Trophoblast cell (in vitro differentiated cells and primary cell): ENCODE measurements around the gene DEFB129.
"Not testable (repeated sequence)": the region's sequence is repeated elsewhere in the genome, so short reads cannot be mapped to it uniquely, and the experiment has no call there.

ENCODE experiments used
- DNase-seq, 2 donors: peaks; one replicate each; pipeline ENCODE4 v3.0.0-alpha.2; 2016
- H2AFZ ChIP-seq: 2 replicates; pipeline ENCODE4 v1.6.1; 2013; ENCODE audit warnings: low read length, moderate library complexity, mild to moderate bottlenecking; ENCODE audit not compliant: insufficient read depth, poor library complexity
- H2AK5ac ChIP-seq: 2 replicates; pipeline ENCODE4 v1.6.1; 2013; ENCODE audit warnings: mild to moderate bottlenecking, low read length
- H2BK120ac ChIP-seq: 2 replicates; pipeline ENCODE4 v1.6.1; 2013; ENCODE audit warnings: low read length, mild to moderate bottlenecking, moderate library complexity; ENCODE audit not compliant: insufficient read depth, poor library complexity
- H2BK12ac ChIP-seq: 2 replicates; pipeline ENCODE4 v1.6.1; 2013; ENCODE audit warnings: mild to moderate bottlenecking, low read length, moderate library complexity
- H2BK5ac ChIP-seq: 2 replicates; pipeline ENCODE4 v1.6.1; 2013; ENCODE audit warnings: low read length, low read depth, moderate library complexity, mild to moderate bottlenecking; ENCODE audit not compliant: poor library complexity
- H3K14ac ChIP-seq: 2 replicates; pipeline ENCODE4 v1.6.1; 2013; ENCODE audit warnings: mild to moderate bottlenecking, low read length
- H3K18ac ChIP-seq: 2 replicates; pipeline ENCODE4 v1.6.1; 2013; ENCODE audit warnings: mild to moderate bottlenecking, low read length
- H3K23ac ChIP-seq: 2 replicates; pipeline ENCODE4 v1.6.1; 2013; ENCODE audit warnings: low read length
- H3K27ac ChIP-seq: 2 replicates; pipeline ENCODE4 v1.5.1; 2013; ENCODE audit warnings: low read depth, mild to moderate bottlenecking, inconsistent platforms, low read length, moderate library complexity
- H3K27me3 ChIP-seq: 2 replicates; pipeline ENCODE4 v1.6.1; 2013; ENCODE audit warnings: inconsistent platforms, mild to moderate bottlenecking, low read length, moderate library complexity; ENCODE audit not compliant: insufficient read depth
- H3K36me3 ChIP-seq, 2 experiments: 1 replicate in 1 of 2; 2 replicates in 1 of 2; pipeline ENCODE4 v1.6.1; 2013; ENCODE audit warnings: low read length in 2 of 2, mild to moderate bottlenecking in 2 of 2, moderate library complexity in 1 of 2; ENCODE audit not compliant: insufficient read depth in 2 of 2, control insufficient read depth in 1 of 2
- H3K4ac ChIP-seq: 2 replicates; pipeline ENCODE4 v1.6.1; 2013; ENCODE audit warnings: low read depth, mild to moderate bottlenecking, low read length, moderate library complexity
- H3K4me1 ChIP-seq, 2 experiments: 1 replicate in 1 of 2; 2 replicates in 1 of 2; pipeline ENCODE4 v1.6.1; 2013; ENCODE audit warnings: low read length in 2 of 2, mild to moderate bottlenecking in 2 of 2, moderate library complexity in 1 of 2; ENCODE audit not compliant: insufficient read depth in 2 of 2, control insufficient read depth in 1 of 2
- H3K4me2 ChIP-seq: 2 replicates; pipeline ENCODE4 v1.6.1; 2013; ENCODE audit warnings: inconsistent platforms, mild to moderate bottlenecking, low read length, moderate library complexity
- H3K4me3 ChIP-seq: 2 replicates; pipeline ENCODE4 v1.5.1; 2013; ENCODE audit warnings: mild to moderate bottlenecking, low read depth, low read length, inconsistent platforms
- H3K79me1 ChIP-seq: one replicate; pipeline ENCODE4 v1.6.1; 2013; ENCODE audit warnings: low read length
- H3K79me2 ChIP-seq: 2 replicates; pipeline ENCODE4 v1.6.1; 2013; ENCODE audit warnings: low read length, mild to moderate bottlenecking; ENCODE audit not compliant: control insufficient read depth, insufficient read depth, poor library complexity
- H3K9ac ChIP-seq: 2 replicates; pipeline ENCODE4 v1.6.1; 2013; ENCODE audit warnings: mild to moderate bottlenecking, low read length
- H3K9me3 ChIP-seq: 2 replicates; pipeline ENCODE4 v1.6.1; 2013; ENCODE audit warnings: low read depth, mild to moderate bottlenecking, control low read depth, inconsistent platforms, low read length; ENCODE audit not compliant: insufficient read depth
- H4K12ac ChIP-seq: 2 replicates; pipeline ENCODE4 v1.6.1; 2013; ENCODE audit warnings: low read depth, mild to moderate bottlenecking, low read length, moderate library complexity
- H4K8ac ChIP-seq: 2 replicates; pipeline ENCODE4 v1.6.1; 2013; ENCODE audit warnings: low read depth, mild to moderate bottlenecking, low read length, moderate library complexity
- H4K91ac ChIP-seq: one replicate; pipeline ENCODE4 v1.6.1; 2013; ENCODE audit warnings: low read depth, mild to moderate bottlenecking, low read length, moderate library complexity
- WGBS: extraction: QIAGEN DNeasy Blood & Tissue Kit; methylation state at CpG from one replicate; pipeline ENCODE4 v1.1.7; 2013; ENCODE audit warnings: missing lambda C conversion rate; ENCODE audit not compliant: insufficient read length, insufficient coverage; ENCODE audit errors: extremely low coverage; 5-methylcytosine and 5-hydroxymethylcytosine counted together

Gene DEFB129

GRCh38 chr20:219290-220115 is 7.6 kb upstream of the DEFB129 start:
- WGBS: no CpG with 5 or more reads among the region's 1 CpG
- Histone ChIP-seq H2AFZ (no peak overlapping the region), H2BK120ac (no peak overlapping the region), H4K91ac (no peak overlapping the region), H3K79me2 (no peaks in the 10 kb centered on the region), H3K4me1 (no peaks in the 10 kb centered on the region), H3K14ac (no peak overlapping the region), H3K36me3 (no peaks in the 10 kb centered on the region), H3K9me3 (no peaks in the 10 kb centered on the region), H4K8ac (no peak overlapping the region), H3K4ac (no peak overlapping the region), H3K79me1 (no peaks in the 10 kb centered on the region), H3K27ac (no peak overlapping the region), H2BK5ac (no peak overlapping the region), H2AK5ac (no peak overlapping the region), H3K27me3 (no peaks in the 10 kb centered on the region), H4K12ac (no peak overlapping the region), H3K9ac (no peak overlapping the region), H3K4me3 (no peak overlapping the region), H3K18ac (no peak overlapping the region), H2BK12ac (no peak overlapping the region), H3K4me2 (no peak overlapping the region), H3K23ac (no peak overlapping the region)
- no peak for DNase-seq

GRCh38 chr20:221258-221830 is 5.7 kb upstream of the DEFB129 start:
- Histone ChIP-seq H2BK5ac (no peak overlapping the region), H3K4me1 (no peaks in the 10 kb centered on the region), H2BK120ac (no peak overlapping the region), H3K9me3 (no peaks in the 10 kb centered on the region), H3K27me3 (no peaks in the 10 kb centered on the region), H2AFZ (no peak overlapping the region), H3K4me2 (no peak overlapping the region), H2BK12ac (no peak overlapping the region), H3K18ac (no peak overlapping the region), H3K36me3 (no peaks in the 10 kb centered on the region), H2AK5ac (no peak overlapping the region), H3K79me1 (no peaks in the 10 kb centered on the region), H3K27ac (no peak overlapping the region), H4K12ac (no peak overlapping the region), H3K14ac (no peak overlapping the region), H3K79me2 (no peaks in the 10 kb centered on the region), H4K8ac (no peak overlapping the region), H3K4ac (no peak overlapping the region), H3K9ac (no peak overlapping the region), H3K23ac (no peak overlapping the region), H4K91ac (no peak overlapping the region), H3K4me3 (no peak overlapping the region)
- DNase-seq: no peak
- WGBS: no CpG with 5 or more reads among the region's 1 CpG

GRCh38 chr20:225879-226278 is 1.2 kb upstream of the DEFB129 start:
- not testable (repeated sequence) for H3K9ac ChIP-seq, H3K4ac ChIP-seq, H3K4me1 ChIP-seq, H4K8ac ChIP-seq, H2AK5ac ChIP-seq, H3K79me1 ChIP-seq, H3K18ac ChIP-seq, H2BK12ac ChIP-seq, H3K79me2 ChIP-seq, H3K36me3 ChIP-seq, H3K9me3 ChIP-seq, H3K23ac ChIP-seq, H2AFZ ChIP-seq, H4K12ac ChIP-seq, H3K14ac ChIP-seq, H3K27me3 ChIP-seq, H2BK5ac ChIP-seq, H2BK120ac ChIP-seq, H3K4me3 ChIP-seq, H3K27ac ChIP-seq, H4K91ac ChIP-seq, H3K4me2 ChIP-seq, DNase-seq
- WGBS: no CpG with 5 or more reads among the region's 3 CpGs

GRCh38 chr20:227439-228105 is 514 bp downstream of the DEFB129 start:
- no peak overlapping the region for H2AK5ac ChIP-seq
- no peaks in the 10 kb centered on the region for H3K36me3 ChIP-seq
- H2BK120ac ChIP-seq: no peak overlapping the region
- no peak overlapping the region for H2AFZ ChIP-seq
- H3K18ac ChIP-seq: no peak overlapping the region
- DNase-seq: no peak
- H4K12ac ChIP-seq: no peak overlapping the region
- no CpG with 5 or more reads among the region's 3 CpGs for WGBS
- H4K8ac ChIP-seq: no peak overlapping the region
- no peaks in the 10 kb centered on the region for H3K27me3 ChIP-seq
- no peak overlapping the region for H3K27ac ChIP-seq
- no peak overlapping the region for H2BK5ac ChIP-seq
- no peak overlapping the region for H3K9ac ChIP-seq
- peaks cover 2% of the 10 kb centered on the region for H3K9me3 ChIP-seq
- no peaks in the 10 kb centered on the region for H3K79me2 ChIP-seq
- no peak overlapping the region for H3K14ac ChIP-seq
- H3K4me2 ChIP-seq: no peak overlapping the region
- no peak overlapping the region for H3K4ac ChIP-seq
- H2BK12ac ChIP-seq: no peak overlapping the region
- no peaks in the 10 kb centered on the region for H3K79me1 ChIP-seq
- H3K4me3 ChIP-seq: no peak overlapping the region
- H3K23ac ChIP-seq: no peak overlapping the region
- H4K91ac ChIP-seq: no peak overlapping the region
- H3K4me1 ChIP-seq: no peaks in the 10 kb centered on the region
